Ureter (tissue), 1 donor: ENCODE results near the gene AMFR. TPM values are rescaled to one million over a fixed set of nuclear protein-coding genes. Genes with fewer than 3 reads are reported as not detected.

Experiments used
- total RNA-seq: library from RNA; stranded (reverse); gene quantifications from one replicate; pipeline ENCODE4 v1.2.4, GENCODE V29; 2023
- donor health status: DM: yes; HTN: yes; CAD: no.

Gene AMFR
- total RNA-seq, 1 donor from 2014 or later, result 97.2 TPM

Other genes with a start within 250 kb of the AMFR start
- 23.8 TPM for gene GNAO1, start 234.1 kb downstream of the AMFR start, total RNA-seq
- gene NUDT21, start 25.8 kb upstream of the AMFR start, total RNA-seq, result 128 TPM
- 44.3 TPM for gene OGFOD1, start 26.0 kb upstream of the AMFR start, total RNA-seq
- gene BBS2, start 94.5 kb upstream of the AMFR start, total RNA-seq, result 62.6 TPM
- gene MT4, start 139.5 kb upstream of the AMFR start, total RNA-seq, result not detected
- gene MT3, start 164.0 kb upstream of the AMFR start, total RNA-seq, result 1.5 TPM
- 113 TPM for gene MT2A, start 183.0 kb upstream of the AMFR start, total RNA-seq
- 98.7 TPM for gene MT1E, start 200.2 kb upstream of the AMFR start, total RNA-seq
- 18.8 TPM for gene MT1M, start 207.1 kb upstream of the AMFR start, total RNA-seq
- gene MT1A, start 213.1 kb upstream of the AMFR start, total RNA-seq, result 22.3 TPM
- not detected for gene MT1B, start 226.3 kb upstream of the AMFR start, total RNA-seq
- 8.7 TPM for gene MT1F, start 232.4 kb upstream of the AMFR start, total RNA-seq
- 2.9 TPM for gene MT1G, start 242.5 kb upstream of the AMFR start, total RNA-seq
- not detected for gene MT1H, start 244.3 kb upstream of the AMFR start, total RNA-seq